Lower lobe of right lung (tissue), 2 donors: Measurements from ENCODE around the gene LINC00632. TPM values are rescaled to one million over a fixed set of nuclear protein-coding genes. Genes with fewer than 3 reads are reported as not detected.

Experiments
- ATAC-seq, 2 donors: fragments of 200-7000 bp; cut with Tn5 transposase; one replicate each; pipeline ENCODE4 v1.9.1; 2020 to 2022; ENCODE audit warnings: mild to moderate bottlenecking in 2 of 2, moderate library complexity in 2 of 2
- DNase-seq: peaks from one replicate; pipeline ENCODE4 v3.0.0-alpha.2; 2020
- H3K27ac ChIP-seq: fragments of 200-600 bp; one replicate; pipeline ENCODE4 v1.8.0; 2022
- H3K27me3 ChIP-seq: fragments of 200-600 bp; one replicate; pipeline ENCODE4 v1.8.0; 2022; ENCODE audit warnings: low read depth
- H3K36me3 ChIP-seq: fragments of 200-600 bp; one replicate; pipeline ENCODE4 v1.8.0; 2022; ENCODE audit warnings: mild to moderate bottlenecking
- H3K4me1 ChIP-seq: fragments of 200-600 bp; one replicate; pipeline ENCODE4 v1.8.0; 2022
- H3K4me3 ChIP-seq: fragments of 200-600 bp; one replicate; pipeline ENCODE4 v1.8.0; 2022; ENCODE audit warnings: mild to moderate bottlenecking
- H3K9me3 ChIP-seq: fragments of 200-600 bp; one replicate; pipeline ENCODE4 v1.8.0; 2022
- intact Hi-C: fragments of 100-400 bp; cut with DNase I; formaldehyde crosslinking; loops from one replicate; pipeline ENCODE4 v1.11.0; 2022
- total RNA-seq: library from RNA; stranded (reverse); fragmentation: NEBNext Ultra II Directional; extraction: Animal tissue kit (Norgen Biotek cat#: 25700); gene quantifications from one replicate; pipeline ENCODE4 v1.2.1, GENCODE V29; 2021
- TF ChIP-seq, protein P1 (sequence below): fragments of 200-600 bp; IDR thresholded peaks from one replicate; pipeline ENCODE4 v1.8.0; 2022; ENCODE audit warnings: antibody characterized with exemption, mild to moderate bottlenecking
- donor health status: DM: no; HTN: yes; CAD: no; lungs with severe emphysema.

The LINC00632 gene
- total RNA-seq, 1 donor from 2014 or later: 173 TPM

DNA sequence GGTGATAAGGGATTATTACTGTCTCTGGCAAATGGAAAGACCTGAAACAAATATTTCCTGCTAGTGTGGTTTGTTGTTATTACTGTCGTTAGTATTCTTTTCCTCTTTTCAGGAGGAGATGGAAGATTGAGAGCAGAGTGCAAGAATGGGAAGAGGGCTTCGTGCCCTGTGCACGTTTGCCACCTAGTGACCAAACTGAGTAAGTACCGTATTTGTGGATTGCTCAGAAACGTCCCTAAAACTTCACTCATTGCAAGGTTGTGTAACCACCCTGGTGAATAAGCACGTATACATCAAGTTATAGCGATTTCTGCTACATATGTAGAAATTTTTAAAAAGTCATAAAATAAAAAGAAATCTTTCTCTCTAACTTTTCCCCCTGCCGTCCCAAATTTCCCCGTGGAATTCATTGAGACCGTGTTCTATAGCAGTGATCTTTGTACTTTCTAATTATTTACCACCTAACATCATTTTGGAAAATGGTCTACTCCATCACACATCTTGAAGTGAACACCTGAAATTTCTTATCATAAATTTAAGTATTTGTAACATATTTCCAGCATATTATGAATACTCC lies 24.3 kb downstream of the LINC00632 start:
- Histone ChIP-seq H3K27ac (no peak overlapping the region), H3K4me3 (no peak overlapping the region), H3K9me3 (no peaks in the 10 kb centered on the region), H3K36me3 (no peaks in the 10 kb centered on the region), H3K4me1 (no peaks in the 10 kb centered on the region), H3K27me3 (no peaks in the 10 kb centered on the region)
- TF ChIP-seq, protein P1, sequence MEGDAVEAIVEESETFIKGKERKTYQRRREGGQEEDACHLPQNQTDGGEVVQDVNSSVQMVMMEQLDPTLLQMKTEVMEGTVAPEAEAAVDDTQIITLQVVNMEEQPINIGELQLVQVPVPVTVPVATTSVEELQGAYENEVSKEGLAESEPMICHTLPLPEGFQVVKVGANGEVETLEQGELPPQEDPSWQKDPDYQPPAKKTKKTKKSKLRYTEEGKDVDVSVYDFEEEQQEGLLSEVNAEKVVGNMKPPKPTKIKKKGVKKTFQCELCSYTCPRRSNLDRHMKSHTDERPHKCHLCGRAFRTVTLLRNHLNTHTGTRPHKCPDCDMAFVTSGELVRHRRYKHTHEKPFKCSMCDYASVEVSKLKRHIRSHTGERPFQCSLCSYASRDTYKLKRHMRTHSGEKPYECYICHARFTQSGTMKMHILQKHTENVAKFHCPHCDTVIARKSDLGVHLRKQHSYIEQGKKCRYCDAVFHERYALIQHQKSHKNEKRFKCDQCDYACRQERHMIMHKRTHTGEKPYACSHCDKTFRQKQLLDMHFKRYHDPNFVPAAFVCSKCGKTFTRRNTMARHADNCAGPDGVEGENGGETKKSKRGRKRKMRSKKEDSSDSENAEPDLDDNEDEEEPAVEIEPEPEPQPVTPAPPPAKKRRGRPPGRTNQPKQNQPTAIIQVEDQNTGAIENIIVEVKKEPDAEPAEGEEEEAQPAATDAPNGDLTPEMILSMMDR: peak; percentile 56
- intact Hi-C loops: no loop called here
- DNase-seq: no peak
- peak; percentile 62 to 80 for ATAC-seq

DNA sequence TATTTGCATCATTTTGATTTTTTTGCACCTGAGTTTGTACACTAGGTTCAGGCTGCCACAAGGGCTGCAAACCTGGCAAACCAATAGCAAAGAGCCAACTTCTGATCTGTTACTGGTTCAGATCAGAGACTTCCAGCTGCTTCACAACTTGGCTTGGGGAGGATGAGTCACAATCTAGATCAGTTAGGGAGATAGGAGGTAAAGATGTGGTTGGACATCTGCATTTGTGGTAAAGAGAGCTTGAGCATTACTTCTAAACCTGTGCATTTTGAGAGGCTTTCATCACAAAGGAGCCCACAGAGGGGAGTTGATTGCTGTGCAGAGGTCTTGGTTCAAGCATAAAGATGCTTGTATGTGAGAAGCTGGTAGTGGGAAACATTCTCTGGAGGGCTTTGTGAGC lies 34.5 kb downstream of the LINC00632 start:
- TF ChIP-seq, protein P1: no peak

DNA sequence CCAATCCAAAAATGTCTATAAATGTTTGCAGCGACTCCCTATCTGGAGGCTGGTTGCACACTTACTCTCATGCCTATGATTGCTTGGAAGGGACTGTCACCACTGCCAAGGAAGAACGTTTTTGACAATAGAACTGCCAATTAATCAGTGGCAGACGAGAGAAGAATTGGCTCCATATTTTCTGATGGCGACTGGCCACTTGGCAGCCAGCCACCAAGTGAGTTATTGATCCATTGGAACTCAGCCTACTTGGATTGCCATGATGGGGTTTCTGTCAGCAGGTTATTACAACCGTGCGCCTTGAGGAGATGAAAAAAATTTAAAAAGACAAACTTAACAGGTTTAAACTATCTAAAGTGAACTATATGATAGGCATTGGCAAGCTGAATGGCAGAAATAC lies 47.4 kb downstream of the LINC00632 start:
- intact Hi-C loops: no loop called here

More for the DNA sequence above, 34.5 kb downstream of the LINC00632 start:
- no peak for ATAC-seq
- intact Hi-C loops: no loop called here
- no peak for DNase-seq
- Histone ChIP-seq H3K4me1 (no peaks in the 10 kb centered on the region), H3K27ac (no peak overlapping the region), H3K4me3 (no peak overlapping the region), H3K9me3 (no peaks in the 10 kb centered on the region), H3K27me3 (no peaks in the 10 kb centered on the region), H3K36me3 (no peaks in the 10 kb centered on the region)

DNA sequence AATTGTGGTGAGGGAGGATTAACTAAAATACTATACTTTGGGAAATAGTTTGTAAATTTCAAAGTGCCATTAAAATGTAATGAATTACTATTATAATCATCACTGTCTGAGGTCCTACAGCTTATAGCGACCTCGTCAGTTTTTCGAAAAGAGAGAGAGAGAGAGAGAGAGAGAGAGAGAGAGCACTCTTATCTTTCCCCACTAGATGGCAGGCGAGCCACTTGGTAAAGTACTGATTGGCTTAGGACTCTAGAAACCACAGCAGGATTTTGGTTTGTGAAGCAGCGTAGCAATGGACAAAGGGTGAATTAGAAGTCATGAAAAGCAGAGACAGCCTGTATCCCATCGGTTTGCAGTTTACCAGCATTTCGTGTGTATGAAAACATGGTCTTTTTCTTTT lies 52.5 kb downstream of the LINC00632 start:
- ATAC-seq: peak; percentile 66 to 74
- TF ChIP-seq, protein P1: peak; percentile 56
- no peaks in the 10 kb centered on the region for H3K9me3 ChIP-seq
- no peaks in the 10 kb centered on the region for H3K4me1 ChIP-seq
- H3K4me3 ChIP-seq: no peak overlapping the region
- no peak for DNase-seq
- no peaks in the 10 kb centered on the region for H3K36me3 ChIP-seq
- H3K27ac ChIP-seq: no peak overlapping the region
- intact Hi-C loops: no loop called here
- H3K27me3 ChIP-seq: no peaks in the 10 kb centered on the region

More for the DNA sequence above, 47.4 kb downstream of the LINC00632 start:
- no peaks in the 10 kb centered on the region for H3K27me3 ChIP-seq
- no peak overlapping the region for H3K27ac ChIP-seq
- no peaks in the 10 kb centered on the region for H3K36me3 ChIP-seq
- H3K9me3 ChIP-seq: no peaks in the 10 kb centered on the region
- no peaks in the 10 kb centered on the region for H3K4me1 ChIP-seq
- no peak for ATAC-seq
- TF ChIP-seq, protein P1: no peak
- no peak for DNase-seq
- no peak overlapping the region for H3K4me3 ChIP-seq

DNA sequence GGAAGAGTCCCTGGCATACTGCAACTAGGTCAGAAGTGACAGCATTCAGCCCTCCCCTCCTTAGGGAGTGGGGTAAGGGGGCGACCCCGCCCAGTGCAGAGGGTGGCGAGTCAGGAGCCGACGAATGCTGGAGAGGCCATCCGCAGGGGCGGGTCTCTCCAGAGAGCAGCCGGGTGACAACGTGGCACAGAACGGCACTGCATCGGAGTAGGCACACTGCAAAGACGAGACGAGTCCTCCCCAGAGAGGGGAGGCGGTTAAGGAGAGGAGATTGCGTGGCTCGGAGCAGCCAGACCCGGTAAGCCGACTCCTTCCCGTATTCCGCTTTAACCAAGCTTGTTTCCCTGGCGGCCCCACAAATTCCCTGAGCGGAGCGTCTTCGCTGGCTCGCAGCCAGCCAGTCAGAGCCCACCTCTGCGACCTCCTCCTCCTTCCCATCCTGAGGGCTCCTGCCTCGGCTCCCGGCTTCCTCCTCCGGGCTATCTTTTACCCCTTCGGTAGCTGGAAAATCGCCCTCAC lies 54.9 kb downstream of the LINC00632 start:
- no peaks in the 10 kb centered on the region for H3K9me3 ChIP-seq
- no peak overlapping the region for H3K27ac ChIP-seq
- TF ChIP-seq, protein P1: no peak
- H3K27me3 ChIP-seq: no peaks in the 10 kb centered on the region
- no peaks in the 10 kb centered on the region for H3K36me3 ChIP-seq
- ATAC-seq (peak; percentile 64 to 71), DNase-seq (peak; percentile 39)
- H3K4me3 ChIP-seq: peak overlapping the region; percentile 48
- no peaks in the 10 kb centered on the region for H3K4me1 ChIP-seq
- intact Hi-C loops: no loop called here
